NCI-H748 (cell line): ENCODE data around the gene CRYZL1.
"Not testable (repeated sequence)": the region's sequence is repeated elsewhere in the genome, so short reads cannot be mapped to it uniquely, and the experiment has no call there.

Experiments
- DNase-seq: peaks from one replicate; lab custom pipeline; 2025; ENCODE audit not compliant: unreplicated experiment; lab: John Stamatoyannopoulos, UW

Gene CRYZL1

GRCh38 chr21:33641352-33642026, at the start of gene CRYZL1:
TSS of gene CRYZL1 (minus strand) at chr21:33641741. CDS start at chr21:33631551, 10,190 bp downstream.
- peak; percentile 99 for DNase-seq

- no peak for DNase-seq
Measured at GRCh38 chr21:33690874-33691273, 49.3 kb upstream of the CRYZL1 start.

GRCh38 chr21:33688353-33688752, 46.8 kb upstream of the CRYZL1 start:
- DNase-seq = no peak

GRCh38 chr21:33687634-33688033, 46.1 kb upstream of the CRYZL1 start:
- DNase-seq = no peak

GRCh38 chr21:33686386-33686785, 44.8 kb upstream of the CRYZL1 start:
- DNase-seq = no peak

- DNase-seq = no peak
Measured at GRCh38 chr21:33685613-33686197, 44.2 kb upstream of the CRYZL1 start.

GRCh38 chr21:33684923-33685560, 43.5 kb upstream of the CRYZL1 start:
- no peak for DNase-seq

- no peak for DNase-seq
Measured at GRCh38 chr21:33684068-33684467, 42.5 kb upstream of the CRYZL1 start.

- DNase-seq = no peak
Measured at GRCh38 chr21:33682992-33683627, 41.6 kb upstream of the CRYZL1 start.

- DNase-seq = no peak
Measured at GRCh38 chr21:33680870-33681269, 39.3 kb upstream of the CRYZL1 start.

- no peak for DNase-seq
Measured at GRCh38 chr21:33677450-33677849, 35.9 kb upstream of the CRYZL1 start.

- not testable (repeated sequence) for DNase-seq
Measured at GRCh38 chr21:33676666-33677065, 35.1 kb upstream of the CRYZL1 start.

GRCh38 chr21:33674226-33674625, 32.7 kb upstream of the CRYZL1 start:
- no peak for DNase-seq

GRCh38 chr21:33673473-33673872, 31.9 kb upstream of the CRYZL1 start:
- DNase-seq = no peak

- DNase-seq = no peak
Measured at GRCh38 chr21:33670076-33670978, 28.8 kb upstream of the CRYZL1 start.

- no peak for DNase-seq
Measured at GRCh38 chr21:33668620-33669019, 27.1 kb upstream of the CRYZL1 start.

GRCh38 chr21:33668180-33668579, 26.6 kb upstream of the CRYZL1 start:
- DNase-seq = no peak

- DNase-seq = peak; percentile 5
Measured at GRCh38 chr21:33667636-33668035, 26.1 kb upstream of the CRYZL1 start.

- DNase-seq = no peak
Measured at GRCh38 chr21:33666153-33666552, 24.6 kb upstream of the CRYZL1 start.

- DNase-seq = no peak
Measured at GRCh38 chr21:33664135-33664534, 22.6 kb upstream of the CRYZL1 start.

- no peak for DNase-seq
Measured at GRCh38 chr21:33663241-33663640, 21.7 kb upstream of the CRYZL1 start.
